Activated T-cell treated with anti-CD3 and anti-CD28 coated beads, Interleukin-2, amount 50 U/mL, for 1 hour (primary cell): ENCODE measurements around the gene GIT1.
"Not testable (repeated sequence)": the region's sequence is repeated elsewhere in the genome, so short reads cannot be mapped to it uniquely, and the experiment has no call there.

ENCODE experiments used
- DNase-seq: peaks from one replicate; pipeline ENCODE4 v3.0.0-alpha.2; 2020

The GIT1 gene

GRCh38 chr17:29565643-29566472 is 23.6 kb downstream of the GIT1 start:
- DNase-seq: peak; percentile 69

DNA sequence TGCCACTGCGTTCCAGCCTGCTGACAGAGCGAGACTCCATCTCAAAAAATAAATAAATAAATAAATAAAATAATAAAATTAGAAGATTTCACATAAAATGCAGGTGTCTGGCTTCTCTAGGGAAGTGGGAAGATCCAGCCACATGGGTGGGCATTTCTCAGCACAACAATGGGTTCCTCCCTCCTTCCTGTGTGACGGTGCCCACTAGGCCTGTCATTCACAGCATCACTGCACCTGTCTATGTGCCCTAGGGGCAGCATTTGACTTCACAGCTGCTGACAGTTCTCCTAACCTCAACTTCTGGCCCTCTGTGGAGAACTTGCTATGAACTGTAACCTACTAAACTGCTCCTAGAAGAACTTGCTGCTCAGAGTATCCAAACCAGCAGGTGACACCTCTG is 25.6 kb downstream of the GIT1 start:
- no peak for DNase-seq

DNA sequence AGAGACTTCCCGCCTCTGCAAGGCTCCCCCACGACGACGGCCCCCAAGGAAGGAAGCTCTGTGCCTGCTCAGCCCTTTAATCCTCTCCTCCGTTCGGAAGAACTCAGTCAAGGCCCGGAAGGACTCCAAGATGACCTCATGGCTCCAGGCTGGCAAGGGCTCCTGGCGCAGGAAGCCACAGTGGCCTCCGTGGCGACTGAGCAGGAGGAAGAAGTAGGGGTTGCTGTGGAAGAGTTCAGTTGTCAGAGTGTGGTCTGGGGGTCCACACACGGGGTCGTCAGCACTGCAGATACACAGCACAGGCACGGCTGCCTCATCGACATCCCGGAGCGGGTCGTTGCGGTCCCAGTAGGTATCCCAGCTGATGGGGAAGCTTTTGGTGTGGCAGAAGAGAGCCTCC is 26.8 kb downstream of the GIT1 start:
- DNase-seq: no peak

- no peak for DNase-seq
Observed at GRCh38 chr17:29561554-29562517, 27.6 kb downstream of the GIT1 start.

GRCh38 chr17:29560316-29560715 is 29.1 kb downstream of the GIT1 start:
- DNase-seq: no peak

DNA sequence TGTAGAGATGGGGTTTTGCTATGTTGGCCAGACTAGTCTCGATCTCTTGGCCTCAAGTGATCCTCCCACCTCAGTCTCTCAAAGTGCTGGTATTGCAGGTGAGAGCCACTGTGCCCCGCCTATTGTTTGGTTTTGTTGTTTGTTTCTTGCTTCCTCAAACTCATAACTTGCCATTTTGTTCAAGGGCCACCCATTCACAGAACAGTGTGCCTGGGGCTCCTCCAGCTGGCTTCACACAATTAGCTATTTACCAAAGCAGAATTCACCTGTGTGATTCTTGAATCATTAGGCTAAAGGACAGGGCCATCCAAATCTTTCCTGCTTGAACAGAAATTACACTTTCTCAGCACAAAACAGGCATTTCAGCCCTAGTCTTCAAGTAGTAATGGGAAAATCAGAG is 29.8 kb downstream of the GIT1 start:
- DNase-seq: no peak

GRCh38 chr17:29558139-29558538 is 31.3 kb downstream of the GIT1 start:
- not testable (repeated sequence) for DNase-seq

DNA sequence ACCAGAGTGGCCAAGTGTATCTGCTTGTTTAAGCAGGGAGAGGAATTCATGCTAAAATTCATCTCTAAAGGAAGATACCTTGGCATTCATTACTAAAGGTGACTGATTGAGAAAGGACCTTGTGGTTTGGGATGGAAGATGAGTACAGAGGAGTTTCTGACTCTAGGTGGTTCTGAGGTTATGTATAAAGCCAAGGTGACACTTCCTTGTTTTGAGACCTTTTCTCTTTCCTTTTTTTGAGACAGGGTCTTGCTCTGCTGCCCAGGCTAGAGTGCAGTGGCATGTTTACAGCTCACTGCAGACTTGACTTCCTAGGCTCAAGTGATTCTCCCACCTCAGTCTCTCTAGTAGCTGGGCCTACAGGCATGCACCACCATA is 31.7 kb downstream of the GIT1 start:
- no peak for DNase-seq

DNA sequence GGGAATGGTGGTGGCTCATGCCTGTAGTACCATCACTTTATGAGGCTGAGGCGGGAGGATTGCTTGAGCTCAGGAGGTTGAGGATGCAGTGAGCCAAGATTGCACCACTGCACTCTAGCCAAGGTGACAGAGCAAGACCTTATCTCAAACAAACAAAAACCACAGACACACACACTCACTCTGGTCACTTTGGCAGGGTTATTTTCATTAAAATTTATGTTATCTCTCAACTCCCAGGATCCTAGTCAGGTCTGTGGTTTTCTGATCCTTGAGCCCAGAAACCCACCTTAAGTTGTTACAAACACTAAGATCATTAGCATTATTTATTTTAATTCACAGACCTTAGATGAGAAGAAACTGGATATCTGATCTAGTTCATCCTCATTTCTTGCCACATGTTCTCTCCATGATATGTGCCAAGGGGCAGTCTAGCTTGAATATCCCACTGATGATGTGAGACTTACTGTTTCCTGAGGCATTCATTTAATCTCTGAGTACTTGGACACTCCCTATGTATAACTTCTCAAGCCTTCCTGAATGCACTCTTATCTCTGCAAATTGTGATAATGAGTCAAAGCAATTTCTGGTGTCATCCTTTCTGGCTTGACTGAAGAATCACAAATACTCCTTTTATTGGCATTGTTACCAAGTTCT is 32.2 kb downstream of the GIT1 start:
- no peak for DNase-seq

GRCh38 chr17:29555840-29556239 is 33.6 kb downstream of the GIT1 start:
- DNase-seq: no peak

DNA sequence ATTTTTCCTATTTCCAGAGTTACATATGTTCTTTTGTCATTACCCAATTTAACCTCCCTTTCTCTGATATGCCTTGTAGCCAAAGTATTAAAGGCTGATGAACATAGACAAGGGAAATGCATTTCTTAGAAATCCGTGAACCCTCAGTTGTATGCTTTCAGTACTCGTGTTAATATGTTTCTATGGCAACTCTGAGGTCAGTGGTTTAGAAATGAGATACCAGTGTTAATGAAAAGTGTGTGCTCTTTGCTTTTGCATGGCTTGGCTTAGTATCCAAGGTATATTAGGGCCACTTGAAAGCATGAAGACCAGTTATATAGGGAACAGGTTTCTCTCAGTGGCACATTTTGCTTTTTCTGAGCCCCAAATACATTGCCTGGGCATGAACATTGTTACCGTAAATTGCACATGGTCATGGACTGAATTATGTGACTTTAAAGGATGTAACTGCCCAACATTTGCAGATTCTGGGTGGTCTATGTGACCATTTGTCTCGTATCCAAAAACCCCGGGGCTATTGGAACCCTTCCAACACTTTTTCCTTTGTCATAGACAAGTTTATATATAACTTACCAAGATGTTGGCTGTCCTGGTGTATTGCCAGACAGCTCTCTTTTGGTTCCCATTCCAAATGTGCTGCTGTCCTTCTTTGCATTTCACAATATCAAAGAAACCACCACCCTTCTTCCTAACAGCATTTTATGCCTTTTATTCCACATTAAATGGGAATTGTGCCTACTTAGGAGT is 40.1 kb downstream of the GIT1 start:
- no peak for DNase-seq

- DNase-seq: no peak
Observed at GRCh38 chr17:29546830-29547229, 42.6 kb downstream of the GIT1 start.

DNA sequence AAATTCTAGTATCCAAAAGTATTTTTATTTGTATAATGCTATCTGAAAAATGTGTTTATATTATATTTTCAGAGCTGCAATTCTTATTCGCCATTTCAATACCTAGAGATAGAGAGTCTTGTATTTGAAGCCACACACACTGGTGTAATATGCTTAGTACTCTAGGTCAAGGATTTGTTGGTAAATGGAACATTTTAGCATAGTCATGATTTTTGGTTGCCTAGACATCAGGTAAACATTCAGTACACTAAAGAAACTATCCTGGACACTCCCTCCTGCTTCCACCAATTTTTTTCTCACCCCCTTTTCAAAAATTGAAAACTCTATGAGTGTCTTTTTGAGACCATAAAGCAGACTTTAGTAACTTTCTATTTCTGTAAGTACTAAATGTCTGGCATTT is 43.4 kb downstream of the GIT1 start:
- DNase-seq: no peak

DNA sequence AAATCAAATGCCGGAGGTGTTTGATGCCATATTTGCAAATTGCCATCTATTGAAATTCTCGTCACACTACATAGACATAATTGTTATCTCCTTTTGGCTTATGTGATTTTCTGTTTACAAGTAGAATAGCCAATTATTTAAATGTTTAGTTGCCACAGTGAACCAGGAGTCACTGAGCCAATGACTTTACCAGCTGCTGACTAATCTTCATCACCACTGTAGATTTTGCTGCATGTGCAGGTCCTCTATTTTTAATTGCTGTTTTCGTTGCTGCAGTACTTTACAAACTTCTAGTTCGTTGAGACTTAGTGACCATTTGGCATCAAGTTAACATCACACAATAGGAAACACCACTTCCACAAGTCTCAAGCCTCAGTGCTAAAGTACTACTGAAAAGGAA is 45.4 kb downstream of the GIT1 start:
- no peak for DNase-seq

GRCh38 chr17:29533976-29534375 is 55.5 kb downstream of the GIT1 start:
- no peak for DNase-seq

GRCh38 chr17:29526322-29526721 is 63.1 kb downstream of the GIT1 start:
- no peak for DNase-seq

DNA sequence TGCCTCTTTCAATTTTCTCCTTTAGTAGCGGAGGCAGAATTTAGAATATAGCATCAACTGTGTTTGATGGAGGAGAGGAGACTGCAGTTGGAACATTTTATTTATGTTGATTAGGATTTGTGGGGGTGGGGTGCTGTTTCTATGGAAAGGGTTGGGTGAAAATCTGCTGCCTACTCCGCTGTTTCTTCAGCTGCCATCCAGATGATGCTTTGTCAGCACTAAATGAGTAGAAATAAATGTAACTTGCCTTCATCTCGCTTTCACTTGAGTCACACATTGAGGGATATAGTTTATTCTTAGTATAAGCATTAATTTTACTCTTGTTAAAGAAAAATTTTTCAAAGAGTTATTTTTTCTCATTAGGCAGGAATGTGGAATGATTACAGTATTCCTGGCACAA is 64.8 kb downstream of the GIT1 start:
- DNase-seq: no peak
